HepG2 (cell line): ENCODE measurements around the gene LRRC27. TPM values are rescaled to one million over a fixed set of nuclear protein-coding genes. Genes with fewer than 3 reads are reported as not detected.

Experiments used
- ATAC-seq: fragments of 200-7000 bp; cut with Tn5 transposase; 3 replicates; pipeline ENCODE4 v1.9.1; 2020; ENCODE audit warnings: mild to moderate bottlenecking, moderate library complexity
- BruUV-seq: library from RNA; stranded (reverse); fragments of 400-500 nt; replicated peaks from 2 replicates; lab custom pipeline; 2021; lab: Mats Ljungman, UMichigan
- CTCF ChIA-PET: fragments of 300-600 bp; formaldehyde crosslinking; extraction: SDS; loops from one replicate; lab custom pipeline; 2021; ENCODE audit warnings: low total read pairs, inconsistent platforms, low intra/inter-chr PET ratio; lab: Yijun Ruan, JAX
- POLR2A ChIA-PET: fragments of 350-600 bp; sonication (Branson Sonifier 250); formaldehyde crosslinking; loops from one replicate; lab custom pipeline; 2020; ENCODE audit warnings: antibody characterized with exemption, inconsistent platforms; lab: Yijun Ruan, JAX
- DNase-seq: peaks from one replicate; pipeline ENCODE4 v3.0.0-alpha.2; 2015; ENCODE audit warnings: low spot score
- FAIRE-seq: peaks from 3 replicates; lab custom pipeline; 2011; peaks lifted over from hg19 to GRCh38; lab: Jason Lieb, UNC
- H2AFZ ChIP-seq: one replicate; pipeline ENCODE4 v1.6.1; 2011; ENCODE audit warnings: low read length, inconsistent platforms
- H3K27ac ChIP-seq: fragments of 300-600 bp; 3 replicates; pipeline ENCODE4 v1.8.0; 2011; ENCODE audit warnings: mixed run types, mild to moderate bottlenecking, mixed read lengths, low read length, inconsistent platforms; ENCODE audit not compliant: insufficient read depth; ENCODE audit errors: extremely low read length
- H3K27me3 ChIP-seq, 2 experiments: fragments of 200-600 bp in 1 of 2; 2 replicates in 1 of 2; 3 replicates in 1 of 2; pipeline versions ENCODE4 v1.6.0 to v1.8.0; 2011; ENCODE audit warnings: low read length in 2 of 2, mild to moderate bottlenecking in 2 of 2, moderate library complexity in 2 of 2, inconsistent platforms in 1 of 2; ENCODE audit not compliant: insufficient read depth in 2 of 2, control insufficient read depth in 1 of 2
- H3K36me3 ChIP-seq, 2 experiments: fragments of 200-600 bp in 1 of 2; replicated peaks in 1 of 2; 2 replicates in 1 of 2; 3 replicates in 1 of 2; pipeline versions ENCODE4 v1.5.1 to v1.8.0; 2011; ENCODE audit warnings: low read length in 2 of 2, inconsistent platforms in 1 of 2; ENCODE audit not compliant: insufficient read depth in 2 of 2, control insufficient read depth in 1 of 2
- H3K4me1 ChIP-seq: 2 replicates; pipeline ENCODE4 v1.5.1; 2012; ENCODE audit warnings: low read length, inconsistent platforms; ENCODE audit not compliant: insufficient read depth
- H3K4me2 ChIP-seq: 2 replicates; pipeline ENCODE4 v1.6.0; 2011; ENCODE audit warnings: low read depth, low read length, inconsistent platforms
- H3K4me3 ChIP-seq, 3 experiments: fragments of 200-600 bp in 1 of 3; sonication (generic), shearing (Covaris generic) in 1 of 3; replicated peaks in 1 of 3; 2 replicates each; pipeline ENCODE4 v1.5.1; 2011 to 2016; ENCODE audit warnings: low read length in 3 of 3, inconsistent platforms in 2 of 3, low read depth in 2 of 3, mild to moderate bottlenecking in 2 of 3, control low read depth in 1 of 3, mixed read lengths in 1 of 3; ENCODE audit not compliant: insufficient read depth in 1 of 3
- H3K79me2 ChIP-seq: one replicate; pipeline ENCODE4 v1.6.1; 2011; ENCODE audit warnings: low read length, inconsistent platforms; ENCODE audit not compliant: insufficient read depth
- H3K9ac ChIP-seq: 2 replicates; pipeline ENCODE4 v1.6.0; 2011; ENCODE audit warnings: mild to moderate bottlenecking, low read depth, low read length, inconsistent platforms; ENCODE audit not compliant: insufficient read depth
- H3K9me3 ChIP-seq: 2 replicates; pipeline ENCODE4 v1.5.1; 2012; ENCODE audit warnings: mild to moderate bottlenecking, low read length
- H4K20me1 ChIP-seq: 2 replicates; pipeline ENCODE4 v1.6.0; 2011; ENCODE audit warnings: inconsistent platforms, mild to moderate bottlenecking, low read length, moderate library complexity; ENCODE audit not compliant: insufficient read depth
- ARHGAP35 ChIP-seq: sonication (generic); formaldehyde crosslinking; IDR thresholded peaks from 2 replicates; pipeline ENCODE4 v1.9.0; 2022; ENCODE audit warnings: mild to moderate bottlenecking, inconsistent platforms, moderate library complexity, missing genetic modification reagents, borderline replicate concordance
- ARNTL ChIP-seq: sonication (generic); formaldehyde crosslinking; IDR thresholded peaks from 2 replicates; pipeline ENCODE4 v1.4.0; 2020; ENCODE audit warnings: mild to moderate bottlenecking, missing genetic modification reagents
- FLYWCH1 ChIP-seq: sonication (generic); formaldehyde crosslinking; IDR thresholded peaks from 2 replicates; pipeline ENCODE4 v1.8.1; 2023; ENCODE audit warnings: mild to moderate bottlenecking, missing genetic modification reagents
- HNRNPLL ChIP-seq: fragments of 200-400 bp; formaldehyde crosslinking; IDR thresholded peaks from 2 replicates; pipeline ENCODE4 v1.6.1; 2017; ENCODE audit warnings: mild to moderate bottlenecking, low read depth, low read length; ENCODE audit not compliant: poor library complexity, severe bottlenecking
- HOXA7 ChIP-seq: sonication (generic); formaldehyde crosslinking; IDR thresholded peaks from 2 replicates; pipeline ENCODE4 v1.8.1; 2022; ENCODE audit warnings: mild to moderate bottlenecking, missing genetic modification reagents, moderate library complexity
- KDM2A ChIP-seq: sonication (generic); formaldehyde crosslinking; IDR thresholded peaks from 2 replicates; pipeline ENCODE4 v1.4.0; 2020; ENCODE audit warnings: low read depth, missing genetic modification reagents, borderline replicate concordance
- STAT5B ChIP-seq: sonication (generic); formaldehyde crosslinking; IDR thresholded peaks from 2 replicates; pipeline ENCODE4 v1.4.0; 2020; ENCODE audit warnings: missing genetic modification reagents
- ZNF235 ChIP-seq: sonication (generic); formaldehyde crosslinking; IDR thresholded peaks from 2 replicates; pipeline ENCODE4 v1.8.1; 2023; ENCODE audit warnings: mild to moderate bottlenecking, missing genetic modification reagents, borderline replicate concordance
- ZNF333 ChIP-seq: sonication (generic); formaldehyde crosslinking; IDR thresholded peaks from 2 replicates; pipeline ENCODE4 v1.4.0; 2020; ENCODE audit warnings: mild to moderate bottlenecking, missing genetic modification reagents, borderline replicate concordance
- ZNF775 ChIP-seq: sonication (generic); formaldehyde crosslinking; IDR thresholded peaks from 2 replicates; pipeline ENCODE4 v1.4.0; 2020; ENCODE audit warnings: missing genetic modification reagents, mild to moderate bottlenecking, moderate library complexity, borderline replicate concordance
- ZNF776 ChIP-seq: sonication (generic); formaldehyde crosslinking; IDR thresholded peaks from 2 replicates; pipeline ENCODE4 v1.4.0; 2020; ENCODE audit warnings: mild to moderate bottlenecking, missing genetic modification reagents
- WGBS: methylation state at CpG from one replicate; pipeline ENCODE4 v1.1.6; 2017; ENCODE audit warnings: low lambda C conversion rate; 5-methylcytosine and 5-hydroxymethylcytosine counted together
- in situ Hi-C: cut with HindIII; loops from 2 replicates; pipeline ENCODE4 v1.10.0; 2017; ENCODE audit warnings: low pct_unique_long_range_greater_than_20kb; ENCODE audit not compliant: extremely low pct_ligation_motif_present
- intact Hi-C: fragments of 100-400 bp; cut with micrococcal nuclease; formaldehyde crosslinking; loops from one replicate; pipeline ENCODE4 v1.10.0; 2022; ENCODE audit not compliant: unreplicated experiment
- polyA plus RNA-seq, 8 experiments: library from polyadenylated mRNA; depleted of rRNA in 3 of 8; stranded (reverse) in 7 of 8; unstranded in 1 of 8; fragments of >200 nt; fragmentation: Illumina TruSeq in 4 of 8; extraction: Trizol in 4 of 8; gene quantifications; 2 replicates each; pipeline versions ENCODE4 v1.2.1 to v1.2.3, GENCODE V29; 2011 to 2016; ENCODE audit warnings: low read depth in 4 of 8, missing spikeins in 1 of 8, mixed read lengths in 1 of 8; ENCODE audit not compliant: insufficient read depth in 1 of 8
- total RNA-seq, 5 experiments: library from RNA; depleted of rRNA; stranded (reverse); fragments of >200 nt; fragmentation: Illumina TruSeq; extraction: Trizol; gene quantifications; 2 replicates each; pipeline ENCODE4 v1.2.3, GENCODE V29; 2016; ENCODE audit warnings: low read depth in 1 of 5
- TF ChIP-seq, protein P1 (sequence below), 2 experiments: sonication (generic) in 1 of 2; formaldehyde crosslinking in 1 of 2; IDR thresholded peaks; 2 replicates each; pipeline versions ENCODE4 v1.6.1 to v1.9.0; 2014 to 2022; ENCODE audit warnings: antibody characterized with exemption in 1 of 2, borderline replicate concordance in 1 of 2, inconsistent platforms in 1 of 2, low read depth in 1 of 2, missing genetic modification reagents in 1 of 2

Gene LRRC27
- total and polyA plus RNA-seq, 2 of the 13 experiments (the other 11 are each of a cell fraction or from before 2014, with no cell fraction given), result 4.2 to 4.6 TPM

DNA sequence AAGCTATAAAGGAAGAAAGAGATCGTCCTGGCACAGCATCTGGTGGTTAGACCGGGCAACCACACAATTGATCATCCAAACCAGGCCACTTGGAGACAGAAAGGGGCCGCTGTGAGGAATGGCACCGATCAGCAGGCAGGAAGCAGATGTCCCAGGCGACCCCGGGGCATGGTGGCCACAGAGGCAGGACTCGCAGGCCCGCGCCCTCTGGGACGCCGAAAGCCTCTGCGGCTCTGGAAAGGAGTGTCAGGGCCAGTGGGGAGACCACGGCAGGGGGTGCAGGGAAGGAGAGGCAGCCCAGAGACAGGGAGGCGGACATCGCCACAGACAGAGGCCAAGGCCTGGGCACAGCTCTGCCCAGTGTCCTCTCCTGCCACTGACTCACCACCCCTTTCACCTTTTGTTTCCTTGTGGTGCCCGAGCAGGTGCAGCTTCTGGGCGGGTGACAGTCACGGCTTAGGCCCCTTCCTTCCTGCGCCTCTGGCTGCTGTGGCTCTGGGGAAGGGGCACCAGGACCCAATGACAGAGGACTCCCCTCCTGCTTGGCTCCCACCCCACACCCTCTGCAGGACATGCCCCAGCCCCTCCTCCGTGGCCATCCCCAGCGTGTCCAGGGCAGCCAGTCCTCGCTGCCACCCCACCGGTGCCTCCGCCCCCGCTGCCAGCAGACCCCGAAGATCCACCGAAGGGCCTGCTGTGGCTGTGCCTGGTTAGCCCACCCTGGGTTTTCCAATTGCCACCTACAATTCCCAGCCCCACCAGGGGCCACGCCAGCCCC lies 35.1 kb upstream of the LRRC27 start:
- Histone ChIP-seq H2AFZ (no peak overlapping the region), H3K9me3 (no peaks in the 10 kb centered on the region), H4K20me1 (no peaks in the 10 kb centered on the region), H3K9ac (no peak overlapping the region), H3K4me3 (no peak overlapping the region), H3K27me3 (no peaks in the 10 kb centered on the region), H3K4me2 (no peak overlapping the region), H3K27ac (no peak overlapping the region), H3K4me1 (no peaks in the 10 kb centered on the region), H3K36me3 (no peaks in the 10 kb centered on the region), H3K79me2 (peaks cover 3% of the 10 kb centered on the region)
- DNase-seq (no peak), ATAC-seq (no peak), FAIRE-seq (no peak)
- POLR2A ChIA-PET, result no interaction called here
- in situ Hi-C loops, result no loop called here
- no TSS peak for BruUV-seq
- WGBS, result 73% methylated on average over 7 of the region's 28 CpGs
- TF ChIP-seq HNRNPLL, result no peak
- no peak for TF ChIP-seq HOXA7
- no peak for TF ChIP-seq STAT5B (CRISPR knock-in tag)
- TF ChIP-seq FLYWCH1 (CRISPR knock-in tag), result no peak
- no peak for TF ChIP-seq ZNF333 (CRISPR knock-in tag)
- TF ChIP-seq ZNF775 (CRISPR knock-in tag), result no peak
- no peak for TF ChIP-seq ZNF776 (CRISPR knock-in tag)
- CTCF ChIA-PET, result no interaction called here
- intact Hi-C loops, result no loop called here

DNA sequence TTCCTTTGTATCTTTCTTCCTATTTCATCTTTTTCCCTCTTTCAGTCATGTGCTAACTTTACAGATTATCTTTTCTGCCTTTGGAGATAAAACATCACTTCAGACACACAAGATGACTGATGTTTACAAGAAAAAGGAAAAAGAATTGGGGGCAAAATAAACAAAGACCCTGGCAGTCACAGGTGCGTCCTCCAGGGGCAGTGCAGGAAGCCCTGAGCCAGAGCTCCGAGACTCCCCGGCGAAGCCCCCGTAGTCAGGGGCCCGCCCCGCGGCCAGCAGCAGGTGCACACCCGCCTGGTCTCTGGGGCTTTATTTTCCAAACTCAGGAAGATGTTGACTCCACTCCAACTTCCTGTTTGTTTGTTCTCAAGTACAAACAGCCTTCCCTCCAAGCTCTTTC lies 34.5 kb upstream of the LRRC27 start:
- Histone ChIP-seq H3K27ac (no peak overlapping the region), H3K36me3 (no peaks in the 10 kb centered on the region), H3K4me1 (no peaks in the 10 kb centered on the region), H3K4me3 (no peak overlapping the region), H3K9ac (no peak overlapping the region), H4K20me1 (no peaks in the 10 kb centered on the region), H3K4me2 (no peak overlapping the region), H3K79me2 (peaks cover 3% of the 10 kb centered on the region), H2AFZ (no peak overlapping the region), H3K27me3 (no peaks in the 10 kb centered on the region), H3K9me3 (no peaks in the 10 kb centered on the region)
- BruUV-seq, result no TSS peak
- intact Hi-C loops, result no loop called here
- ChIA-PET CTCF (no interaction called here), POLR2A (no interaction called here)
- ATAC-seq (no peak), FAIRE-seq (no peak), DNase-seq (no peak)
- WGBS, result 87% methylated on average over 9 of the region's 9 CpGs
- in situ Hi-C loops, result no loop called here
- TF ChIP-seq KDM2A (CRISPR knock-in tag), result no peak
- no peak for TF ChIP-seq ARHGAP35
- TF ChIP-seq ZNF235 (CRISPR knock-in tag), result no peak
- TF ChIP-seq ARNTL (CRISPR knock-in tag), result no peak
- TF ChIP-seq, protein P1, sequence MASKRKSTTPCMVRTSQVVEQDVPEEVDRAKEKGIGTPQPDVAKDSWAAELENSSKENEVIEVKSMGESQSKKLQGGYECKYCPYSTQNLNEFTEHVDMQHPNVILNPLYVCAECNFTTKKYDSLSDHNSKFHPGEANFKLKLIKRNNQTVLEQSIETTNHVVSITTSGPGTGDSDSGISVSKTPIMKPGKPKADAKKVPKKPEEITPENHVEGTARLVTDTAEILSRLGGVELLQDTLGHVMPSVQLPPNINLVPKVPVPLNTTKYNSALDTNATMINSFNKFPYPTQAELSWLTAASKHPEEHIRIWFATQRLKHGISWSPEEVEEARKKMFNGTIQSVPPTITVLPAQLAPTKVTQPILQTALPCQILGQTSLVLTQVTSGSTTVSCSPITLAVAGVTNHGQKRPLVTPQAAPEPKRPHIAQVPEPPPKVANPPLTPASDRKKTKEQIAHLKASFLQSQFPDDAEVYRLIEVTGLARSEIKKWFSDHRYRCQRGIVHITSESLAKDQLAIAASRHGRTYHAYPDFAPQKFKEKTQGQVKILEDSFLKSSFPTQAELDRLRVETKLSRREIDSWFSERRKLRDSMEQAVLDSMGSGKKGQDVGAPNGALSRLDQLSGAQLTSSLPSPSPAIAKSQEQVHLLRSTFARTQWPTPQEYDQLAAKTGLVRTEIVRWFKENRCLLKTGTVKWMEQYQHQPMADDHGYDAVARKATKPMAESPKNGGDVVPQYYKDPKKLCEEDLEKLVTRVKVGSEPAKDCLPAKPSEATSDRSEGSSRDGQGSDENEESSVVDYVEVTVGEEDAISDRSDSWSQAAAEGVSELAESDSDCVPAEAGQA (IDR thresholded peaks at IDR 0.05; ENCODE audit: low read depth), result no peak
- TF ChIP-seq, protein P1 (CRISPR knock-in tag; IDR thresholded peaks at IDR 0.05; ENCODE audit: borderline replicate concordance), result no peak
